WTC11 (cell line): ENCODE data around the gene ANO4. TPM values are rescaled to one million over a fixed set of nuclear protein-coding genes. Genes with fewer than 3 reads are reported as not detected.

Experiments used
- ATAC-seq: fragments of 200-7000 bp; cut with Tn5 transposase; 2 replicates; pipeline ENCODE4 v1.10.0; 2021; ENCODE audit warnings: mild to moderate bottlenecking, moderate library complexity
- CTCF ChIA-PET: fragments of 300-600 bp; sonication (Branson Sonifier 250); formaldehyde crosslinking; loops from one replicate; lab custom pipeline; 2021; ENCODE audit warnings: antibody characterized with exemption; lab: Charles Lee
- POLR2A ChIA-PET: fragments of 350-600 bp; sonication (Branson Sonifier 250); formaldehyde crosslinking; loops from one replicate; lab custom pipeline; 2021; ENCODE audit warnings: antibody characterized with exemption; lab: Charles Lee
- DNase-seq: peaks from one replicate; pipeline ENCODE4 v3.0.0; 2021; ENCODE audit warnings: low spot score
- H3K27ac Mint-ChIP-seq: 2 replicates; pipeline ENCODE4 v1.8.0; 2021; ENCODE audit warnings: mixed read lengths
- H3K27me3 Mint-ChIP-seq: 2 replicates; pipeline ENCODE4 v1.8.0; 2021; ENCODE audit warnings: low read depth, mild to moderate bottlenecking, moderate library complexity, mixed read lengths
- H3K36me3 Mint-ChIP-seq: 2 replicates; pipeline ENCODE4 v1.8.0; 2021; ENCODE audit warnings: mixed read lengths
- H3K4me1 Mint-ChIP-seq: 2 replicates; pipeline ENCODE4 v1.8.0; 2022; ENCODE audit warnings: mixed read lengths
- H3K4me3 Mint-ChIP-seq: 2 replicates; pipeline ENCODE4 v1.8.0; 2021; ENCODE audit warnings: mild to moderate bottlenecking, moderate library complexity, mixed read lengths
- H3K9me3 Mint-ChIP-seq: 2 replicates; pipeline ENCODE4 v1.8.0; 2021; ENCODE audit warnings: mixed read lengths
- CREB1 ChIP-seq: sonication (generic); formaldehyde crosslinking; IDR thresholded peaks from 2 replicates; pipeline ENCODE4 v1.8.0; 2023; ENCODE audit warnings: mild to moderate bottlenecking, missing genetic modification reagents
- FOXP1 ChIP-seq: sonication (generic); formaldehyde crosslinking; IDR thresholded peaks from 2 replicates; pipeline ENCODE4 v1.8.0; 2022; ENCODE audit warnings: missing genetic modification reagents, mild to moderate bottlenecking, moderate library complexity, borderline replicate concordance
- GTF2I ChIP-seq: fragments of 250-450 bp; sonication (Bioruptor Pico); conservative IDR thresholded peaks from 2 replicates; pipeline ENCODE4 v1.4.0; 2021; ENCODE audit warnings: mild to moderate bottlenecking
- JAZF1 ChIP-seq: fragments of 250-450 bp; sonication (Bioruptor Pico); IDR thresholded peaks from 2 replicates; pipeline ENCODE4 v1.9.0; 2021; ENCODE audit warnings: moderate library complexity, mild to moderate bottlenecking, inconsistent platforms
- TP53 ChIP-seq: sonication (generic); formaldehyde crosslinking; IDR thresholded peaks from 2 replicates; pipeline ENCODE4 v1.8.1; 2023; ENCODE audit warnings: mild to moderate bottlenecking, missing genetic modification reagents
- ZBTB21 ChIP-seq: sonication (generic); formaldehyde crosslinking; IDR thresholded peaks from 2 replicates; pipeline ENCODE4 v1.8.1; 2023; ENCODE audit warnings: mild to moderate bottlenecking, missing genetic modification reagents, borderline replicate concordance
- ZNF121 ChIP-seq: sonication (generic); formaldehyde crosslinking; IDR thresholded peaks from 2 replicates; pipeline ENCODE4 v1.8.0; 2023; ENCODE audit warnings: missing genetic modification reagents
- ZNF317 ChIP-seq: sonication (generic); formaldehyde crosslinking; IDR thresholded peaks from 2 replicates; pipeline ENCODE4 v1.8.1; 2023; ENCODE audit warnings: low read depth, mild to moderate bottlenecking, moderate library complexity, missing genetic modification reagents, borderline replicate concordance
- total RNA-seq: library from RNA; stranded (reverse); gene quantifications from 3 replicates; pipeline ENCODE4 v1.2.3, GENCODE V29; 2021
- TF ChIP-seq, protein P1 (sequence below): sonication (generic); formaldehyde crosslinking; IDR thresholded peaks from 2 replicates; pipeline ENCODE4 v1.8.1; 2022; ENCODE audit warnings: missing genetic modification reagents, borderline replicate concordance
- TF ChIP-seq, protein P2 (sequence below): sonication (generic); formaldehyde crosslinking; IDR thresholded peaks from 2 replicates; pipeline ENCODE4 v1.8.0; 2022; ENCODE audit warnings: mild to moderate bottlenecking, missing genetic modification reagents
- TF ChIP-seq, protein P3 (sequence below): fragments of 200-600 bp; IDR thresholded peaks from 2 replicates; pipeline ENCODE4 v1.8.0; 2022; ENCODE audit warnings: antibody characterized with exemption
- TF ChIP-seq, protein P4 (sequence below): sonication (generic); formaldehyde crosslinking; IDR thresholded peaks from 2 replicates; pipeline ENCODE4 v1.8.1; 2023; ENCODE audit warnings: mild to moderate bottlenecking, missing genetic modification reagents, moderate library complexity
- TF ChIP-seq, protein P5 (sequence below): fragments of 250-450 bp; sonication (Bioruptor Pico); conservative IDR thresholded peaks from 2 replicates; pipeline ENCODE4 v1.9.0; 2021; ENCODE audit warnings: mild to moderate bottlenecking
- TF ChIP-seq, protein P6 (sequence below): sonication (generic); formaldehyde crosslinking; IDR thresholded peaks from 2 replicates; pipeline ENCODE4 v1.8.0; 2022; ENCODE audit warnings: mild to moderate bottlenecking, missing genetic modification reagents

Gene ANO4
- total RNA-seq, 1 experiment from 2014 or later = 2.6 TPM

DNA sequence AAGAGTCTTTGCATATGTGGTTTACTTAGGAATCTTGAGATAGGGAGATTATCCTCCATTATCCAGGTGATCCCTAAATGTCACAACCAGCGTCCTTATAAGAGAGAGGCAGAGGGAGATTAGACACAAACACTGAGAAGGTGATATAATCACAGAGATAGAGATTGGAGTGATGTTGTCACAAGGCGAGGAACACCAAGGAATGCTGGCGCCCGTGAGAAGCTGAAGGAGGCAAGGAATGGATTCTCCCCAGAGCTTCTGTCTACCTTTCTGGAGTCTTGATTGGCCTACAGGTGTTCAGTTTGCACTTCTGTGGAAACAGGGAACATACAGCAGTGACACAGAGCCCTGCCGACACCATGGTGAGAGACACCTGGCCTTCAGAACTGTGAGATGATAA, 101.6 kb downstream of the ANO4 start:
- POLR2A ChIA-PET = no interaction called here
- H3K36me3 Mint-ChIP-seq = no peaks in the 10 kb centered on the region
- no peak overlapping the region for H3K4me3 Mint-ChIP-seq
- H3K4me1 Mint-ChIP-seq = no peaks in the 10 kb centered on the region; the same call in 1 of the 2 replicates
- H3K9me3 Mint-ChIP-seq = peaks cover 3% of the 10 kb centered on the region; the same call in 1 of the 2 replicates
- DNase-seq (no peak), ATAC-seq (no peak)
- H3K27ac Mint-ChIP-seq = no peak overlapping the region
- no peak for TF ChIP-seq ZNF317
- TF ChIP-seq, protein P1, sequence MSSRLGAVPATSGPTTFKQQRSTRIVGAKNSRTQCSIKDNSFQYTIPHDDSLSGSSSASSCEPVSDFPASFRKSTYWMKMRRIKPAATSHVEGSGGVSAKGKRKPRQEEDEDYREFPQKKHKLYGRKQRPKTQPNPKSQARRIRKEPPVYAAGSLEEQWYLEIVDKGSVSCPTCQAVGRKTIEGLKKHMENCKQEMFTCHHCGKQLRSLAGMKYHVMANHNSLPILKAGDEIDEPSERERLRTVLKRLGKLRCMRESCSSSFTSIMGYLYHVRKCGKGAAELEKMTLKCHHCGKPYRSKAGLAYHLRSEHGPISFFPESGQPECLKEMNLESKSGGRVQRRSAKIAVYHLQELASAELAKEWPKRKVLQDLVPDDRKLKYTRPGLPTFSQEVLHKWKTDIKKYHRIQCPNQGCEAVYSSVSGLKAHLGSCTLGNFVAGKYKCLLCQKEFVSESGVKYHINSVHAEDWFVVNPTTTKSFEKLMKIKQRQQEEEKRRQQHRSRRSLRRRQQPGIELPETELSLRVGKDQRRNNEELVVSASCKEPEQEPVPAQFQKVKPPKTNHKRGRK (CRISPR knock-in tag) = no peak
- no peak for TF ChIP-seq GTF2I (CRISPR knock-in tag)
- TF ChIP-seq ZBTB21 = no peak
- no peak for TF ChIP-seq ZNF121
- TF ChIP-seq CREB1 = no peak
- no peak for TF ChIP-seq FOXP1 (CRISPR knock-in tag)
- TF ChIP-seq, protein P2, sequence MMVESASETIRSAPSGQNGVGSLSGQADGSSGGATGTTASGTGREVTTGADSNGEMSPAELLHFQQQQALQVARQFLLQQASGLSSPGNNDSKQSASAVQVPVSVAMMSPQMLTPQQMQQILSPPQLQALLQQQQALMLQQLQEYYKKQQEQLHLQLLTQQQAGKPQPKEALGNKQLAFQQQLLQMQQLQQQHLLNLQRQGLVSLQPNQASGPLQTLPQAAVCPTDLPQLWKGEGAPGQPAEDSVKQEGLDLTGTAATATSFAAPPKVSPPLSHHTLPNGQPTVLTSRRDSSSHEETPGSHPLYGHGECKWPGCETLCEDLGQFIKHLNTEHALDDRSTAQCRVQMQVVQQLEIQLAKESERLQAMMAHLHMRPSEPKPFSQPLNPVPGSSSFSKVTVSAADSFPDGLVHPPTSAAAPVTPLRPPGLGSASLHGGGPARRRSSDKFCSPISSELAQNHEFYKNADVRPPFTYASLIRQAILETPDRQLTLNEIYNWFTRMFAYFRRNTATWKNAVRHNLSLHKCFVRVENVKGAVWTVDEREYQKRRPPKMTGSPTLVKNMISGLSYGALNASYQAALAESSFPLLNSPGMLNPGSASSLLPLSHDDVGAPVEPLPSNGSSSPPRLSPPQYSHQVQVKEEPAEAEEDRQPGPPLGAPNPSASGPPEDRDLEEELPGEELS (CRISPR knock-in tag) = no peak
- TF ChIP-seq TP53 (CRISPR knock-in tag) = no peak
- TF ChIP-seq, protein P3, sequence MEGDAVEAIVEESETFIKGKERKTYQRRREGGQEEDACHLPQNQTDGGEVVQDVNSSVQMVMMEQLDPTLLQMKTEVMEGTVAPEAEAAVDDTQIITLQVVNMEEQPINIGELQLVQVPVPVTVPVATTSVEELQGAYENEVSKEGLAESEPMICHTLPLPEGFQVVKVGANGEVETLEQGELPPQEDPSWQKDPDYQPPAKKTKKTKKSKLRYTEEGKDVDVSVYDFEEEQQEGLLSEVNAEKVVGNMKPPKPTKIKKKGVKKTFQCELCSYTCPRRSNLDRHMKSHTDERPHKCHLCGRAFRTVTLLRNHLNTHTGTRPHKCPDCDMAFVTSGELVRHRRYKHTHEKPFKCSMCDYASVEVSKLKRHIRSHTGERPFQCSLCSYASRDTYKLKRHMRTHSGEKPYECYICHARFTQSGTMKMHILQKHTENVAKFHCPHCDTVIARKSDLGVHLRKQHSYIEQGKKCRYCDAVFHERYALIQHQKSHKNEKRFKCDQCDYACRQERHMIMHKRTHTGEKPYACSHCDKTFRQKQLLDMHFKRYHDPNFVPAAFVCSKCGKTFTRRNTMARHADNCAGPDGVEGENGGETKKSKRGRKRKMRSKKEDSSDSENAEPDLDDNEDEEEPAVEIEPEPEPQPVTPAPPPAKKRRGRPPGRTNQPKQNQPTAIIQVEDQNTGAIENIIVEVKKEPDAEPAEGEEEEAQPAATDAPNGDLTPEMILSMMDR = no peak
- TF ChIP-seq JAZF1 = no peak
- CTCF ChIA-PET = no interaction called here
- H3K27me3 Mint-ChIP-seq = no peaks in the 10 kb centered on the region

DNA sequence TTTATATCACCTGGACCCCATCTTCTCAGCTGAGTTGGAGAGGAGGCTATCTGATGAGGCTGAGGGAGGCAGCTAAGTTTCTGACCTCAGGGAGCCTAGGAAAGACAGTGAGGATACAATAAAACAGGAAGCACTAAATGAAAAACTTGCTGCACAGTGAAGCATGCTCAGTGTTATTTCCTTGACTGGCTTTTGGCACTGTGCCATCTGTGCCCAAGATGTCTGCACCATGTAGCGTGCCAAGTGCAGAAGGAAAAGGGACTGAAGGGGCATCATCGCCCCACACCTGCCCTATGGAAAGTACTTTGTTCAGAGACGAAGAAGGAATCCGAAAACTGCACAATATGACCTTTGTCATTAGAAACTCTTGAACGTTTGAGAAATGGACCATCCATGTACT, 102.7 kb downstream of the ANO4 start:
- H3K27me3 Mint-ChIP-seq = no peaks in the 10 kb centered on the region
- no peak overlapping the region for H3K27ac Mint-ChIP-seq
- no peaks in the 10 kb centered on the region for H3K4me1 Mint-ChIP-seq
- H3K36me3 Mint-ChIP-seq = no peaks in the 10 kb centered on the region
- ChIA-PET POLR2A (no interaction called here), CTCF (no interaction called here)
- ATAC-seq (no peak), DNase-seq (no peak)
- H3K9me3 Mint-ChIP-seq = peaks cover 3% of the 10 kb centered on the region; the same call in 1 of the 2 replicates
- H3K4me3 Mint-ChIP-seq = no peak overlapping the region
- TF ChIP-seq, protein P4, sequence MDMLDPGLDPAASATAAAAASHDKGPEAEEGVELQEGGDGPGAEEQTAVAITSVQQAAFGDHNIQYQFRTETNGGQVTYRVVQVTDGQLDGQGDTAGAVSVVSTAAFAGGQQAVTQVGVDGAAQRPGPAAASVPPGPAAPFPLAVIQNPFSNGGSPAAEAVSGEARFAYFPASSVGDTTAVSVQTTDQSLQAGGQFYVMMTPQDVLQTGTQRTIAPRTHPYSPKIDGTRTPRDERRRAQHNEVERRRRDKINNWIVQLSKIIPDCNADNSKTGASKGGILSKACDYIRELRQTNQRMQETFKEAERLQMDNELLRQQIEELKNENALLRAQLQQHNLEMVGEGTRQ (CRISPR knock-in tag) = no peak
- TF ChIP-seq, protein P5, sequence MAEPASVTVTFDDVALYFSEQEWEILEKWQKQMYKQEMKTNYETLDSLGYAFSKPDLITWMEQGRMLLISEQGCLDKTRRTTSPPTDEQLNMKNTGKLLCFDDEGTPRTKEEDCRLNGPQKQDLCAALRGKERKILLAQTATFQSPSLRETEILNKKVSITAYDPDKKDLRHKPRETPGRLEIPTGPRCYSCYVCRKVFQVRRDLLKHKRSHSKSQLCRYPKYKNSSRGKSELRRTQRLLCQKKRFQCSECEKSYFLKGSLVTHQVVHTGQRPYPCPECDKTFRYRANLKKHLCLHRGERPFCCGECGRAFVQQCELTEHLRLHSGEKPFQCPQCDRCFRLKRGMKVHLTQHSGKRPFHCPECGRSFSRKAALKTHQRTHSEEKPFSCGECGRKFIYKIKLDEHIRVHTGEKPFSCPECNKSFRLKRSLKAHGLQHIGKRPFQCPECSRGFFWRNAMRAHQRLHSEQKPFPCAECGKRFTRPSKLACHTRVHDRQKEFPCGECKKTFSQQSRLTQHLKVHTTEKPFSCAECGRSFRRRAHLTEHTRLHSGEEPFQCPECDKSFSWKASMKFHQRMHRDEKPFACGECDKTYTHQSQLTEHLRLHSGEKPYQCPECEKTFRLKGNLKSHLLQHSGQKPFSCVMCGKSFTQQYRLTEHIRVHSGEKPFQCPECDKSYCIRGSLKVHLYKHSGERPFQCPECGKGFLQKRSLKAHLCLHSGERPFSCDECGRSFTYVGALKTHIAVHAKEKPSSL (CRISPR knock-in tag) = no peak
- TF ChIP-seq, protein P6, sequence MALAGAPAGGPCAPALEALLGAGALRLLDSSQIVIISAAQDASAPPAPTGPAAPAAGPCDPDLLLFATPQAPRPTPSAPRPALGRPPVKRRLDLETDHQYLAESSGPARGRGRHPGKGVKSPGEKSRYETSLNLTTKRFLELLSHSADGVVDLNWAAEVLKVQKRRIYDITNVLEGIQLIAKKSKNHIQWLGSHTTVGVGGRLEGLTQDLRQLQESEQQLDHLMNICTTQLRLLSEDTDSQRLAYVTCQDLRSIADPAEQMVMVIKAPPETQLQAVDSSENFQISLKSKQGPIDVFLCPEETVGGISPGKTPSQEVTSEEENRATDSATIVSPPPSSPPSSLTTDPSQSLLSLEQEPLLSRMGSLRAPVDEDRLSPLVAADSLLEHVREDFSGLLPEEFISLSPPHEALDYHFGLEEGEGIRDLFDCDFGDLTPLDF (CRISPR knock-in tag) = no peak
- TF ChIP-seq, all 79 proteins: peak for 0
